Hematopoietic multipotent progenitor cell treated with erythropoietin and hydrocortisone succinate and interleukin-3 and kit ligand, for 15 days (in vitro differentiated cells): ENCODE measurements around the gene NLRP11.
"Not testable (repeated sequence)": the region's sequence is repeated elsewhere in the genome, so short reads cannot be mapped to it uniquely, and the experiment has no call there.

ENCODE experiments used
- DNase-seq: peaks from one replicate; pipeline ENCODE4 v3.0.0-alpha.2; 2015; ENCODE audit warnings: low spot score

Gene NLRP11

DNA sequence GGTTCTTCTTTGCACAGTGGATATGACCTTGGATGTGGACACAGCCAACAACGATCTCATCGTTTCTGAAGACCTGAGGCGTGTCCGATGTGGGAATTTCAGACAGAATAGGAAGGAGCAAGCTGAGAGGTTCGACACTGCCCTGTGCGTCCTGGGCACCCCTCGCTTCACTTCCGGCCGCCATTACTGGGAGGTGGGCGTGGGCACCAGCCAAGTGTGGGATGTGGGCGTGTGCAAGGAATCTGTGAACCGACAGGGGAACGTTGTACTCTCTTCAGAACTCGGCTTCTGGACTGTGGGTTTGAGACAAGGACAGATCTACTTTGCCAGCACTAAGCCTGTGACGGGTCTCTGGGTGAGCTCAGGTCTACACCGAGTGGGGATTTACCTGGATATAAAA lies 53.5 kb downstream of the NLRP11 start:
- no peak for DNase-seq

DNA sequence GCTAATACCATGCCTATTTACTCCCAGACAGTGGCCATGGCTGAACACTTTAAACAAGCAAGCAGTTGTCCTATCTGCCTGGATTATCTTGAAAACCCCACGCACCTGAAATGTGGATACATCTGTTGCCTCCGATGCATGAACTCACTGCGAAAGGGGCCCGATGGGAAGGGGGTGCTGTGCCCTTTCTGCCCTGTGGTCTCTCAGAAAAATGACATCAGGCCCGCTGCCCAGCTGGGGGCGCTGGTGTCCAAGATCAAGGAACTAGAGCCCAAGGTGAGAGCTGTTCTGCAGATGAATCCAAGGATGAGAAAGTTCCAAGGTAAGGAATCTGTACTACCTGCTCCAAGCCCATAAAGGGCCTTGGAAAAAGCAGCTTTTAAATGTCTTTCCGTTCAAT lies 54.3 kb downstream of the NLRP11 start:
- no peak for DNase-seq

DNA sequence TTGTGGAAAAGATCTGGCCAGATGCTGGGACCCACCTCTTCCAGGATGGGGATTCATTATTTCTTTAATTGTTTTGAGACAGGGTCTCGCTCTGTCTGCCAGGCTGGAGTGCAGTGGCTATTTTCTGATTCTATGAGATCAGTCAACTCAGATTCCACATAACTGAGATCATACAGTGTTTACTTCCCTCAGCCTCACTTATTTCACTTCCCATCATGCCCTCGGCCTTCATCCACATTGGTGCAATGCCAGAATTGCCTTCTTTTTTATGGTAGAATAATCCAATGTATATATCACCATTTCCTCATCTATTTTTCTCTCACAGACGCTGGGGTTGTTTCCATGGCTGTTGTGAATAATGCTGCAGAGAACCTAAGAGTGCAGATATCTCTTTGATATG lies 62.2 kb downstream of the NLRP11 start:
- DNase-seq, result not testable (repeated sequence)

DNA sequence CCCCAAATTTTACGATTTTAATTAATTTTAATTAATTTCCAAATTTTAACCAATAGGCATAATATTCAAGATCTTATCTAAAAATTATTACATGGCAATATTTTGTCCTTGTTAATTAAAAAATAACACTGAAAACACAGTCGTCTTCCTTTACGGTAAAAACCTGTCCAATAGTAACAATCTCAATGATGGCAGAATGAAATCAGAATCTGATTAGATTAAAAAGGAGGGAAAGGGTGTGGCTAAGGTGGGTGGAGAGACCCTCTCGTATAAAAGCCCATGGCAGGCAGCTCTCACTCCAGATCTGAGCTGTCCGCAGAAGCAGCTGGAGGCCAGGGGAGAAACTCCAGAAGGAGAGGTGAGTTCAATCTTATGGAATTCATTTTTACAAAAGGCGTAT lies 63.0 kb downstream of the NLRP11 start, which contains the start of gene RFPL4AL1:
TSS of gene RFPL4AL1 (plus strand) at position 301 of the 400 bp plus-strand sequence. CDS start 2,687 bp downstream, outside the sequence.
- not testable (repeated sequence) for DNase-seq

DNA sequence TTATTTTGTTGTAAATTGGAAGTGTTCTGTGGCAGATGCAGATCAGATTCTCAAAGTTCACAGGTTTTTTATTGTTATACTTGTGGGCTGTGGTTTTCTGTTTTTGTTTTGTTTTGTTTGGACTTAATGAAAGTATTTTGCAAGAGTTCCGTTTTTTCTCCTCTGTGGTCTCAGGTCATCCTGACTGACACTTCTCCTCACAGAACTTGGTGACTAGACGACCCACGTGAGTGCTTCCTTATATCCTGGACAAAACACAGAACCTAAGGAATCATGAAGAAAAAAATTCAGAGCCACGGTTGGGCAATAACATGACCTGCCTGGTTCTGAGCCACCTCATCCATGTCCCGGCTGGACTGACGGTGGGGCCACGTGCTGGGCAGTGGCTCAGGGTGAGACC lies 65.3 kb downstream of the NLRP11 start:
- no peak for DNase-seq

DNA sequence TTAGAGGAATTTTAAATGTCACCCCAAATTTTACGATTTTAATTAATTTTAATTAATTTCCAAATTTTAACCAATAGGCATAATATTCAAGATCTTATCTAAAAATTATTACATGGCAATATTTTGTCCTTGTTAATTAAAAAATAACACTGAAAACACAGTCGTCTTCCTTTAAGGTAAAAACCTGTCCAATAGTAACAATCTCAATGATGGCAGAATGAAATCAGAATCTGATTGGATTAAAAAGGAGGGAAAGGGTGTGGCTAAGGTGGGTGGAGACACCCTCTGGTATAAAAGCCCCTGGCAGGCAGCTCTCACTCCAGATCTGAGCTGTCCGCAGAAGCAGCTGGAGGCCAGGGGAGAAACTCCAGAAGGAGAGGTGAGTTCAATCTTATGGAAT lies 73.0 kb downstream of the NLRP11 start, which contains the start of gene RFPL4A:
TSS of gene RFPL4A (plus strand) at position 301 of the 400 bp plus-strand sequence. CDS start 2,704 bp downstream, outside the sequence.
- not testable (repeated sequence) for DNase-seq

DNA sequence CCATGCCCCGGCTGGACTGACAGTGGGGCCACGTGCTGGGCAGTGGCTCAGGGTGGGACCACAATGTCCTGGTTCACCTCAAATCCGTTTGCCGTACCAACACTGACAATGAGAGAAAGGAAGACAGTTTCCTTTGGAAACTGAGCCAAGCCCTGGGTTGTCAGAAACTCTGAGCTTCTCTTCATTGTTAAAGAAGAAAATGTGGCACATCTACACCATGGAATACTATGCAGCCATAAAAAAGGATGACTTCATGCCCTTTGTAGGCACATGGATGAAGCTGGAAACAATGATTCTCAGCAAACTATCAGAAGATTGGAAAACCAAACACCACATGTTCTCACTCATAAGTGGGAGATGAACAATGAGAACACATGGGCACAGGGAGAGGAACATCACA lies 75.0 kb downstream of the NLRP11 start:
- DNase-seq, result not testable (repeated sequence)

DNA sequence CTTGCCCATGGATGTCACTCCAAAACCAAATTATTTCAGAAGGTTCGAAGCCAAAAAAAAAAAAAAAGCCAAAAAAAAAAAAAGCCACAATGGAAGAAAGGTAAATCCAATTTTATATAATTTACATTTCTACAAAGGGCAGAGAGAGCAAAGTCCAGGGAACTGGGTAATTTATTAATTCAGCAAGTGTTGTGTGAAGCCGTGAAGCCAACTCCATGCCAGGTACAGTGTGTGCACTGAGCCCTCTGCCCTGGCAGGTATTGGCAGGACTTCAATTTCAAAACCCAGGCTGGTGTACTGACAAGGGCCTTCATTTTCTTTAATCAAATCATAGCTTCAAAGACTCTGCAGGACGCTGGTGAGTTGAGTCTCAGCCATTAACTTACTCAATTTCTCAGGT lies 78.4 kb downstream of the NLRP11 start:
- DNase-seq, result no peak

DNA sequence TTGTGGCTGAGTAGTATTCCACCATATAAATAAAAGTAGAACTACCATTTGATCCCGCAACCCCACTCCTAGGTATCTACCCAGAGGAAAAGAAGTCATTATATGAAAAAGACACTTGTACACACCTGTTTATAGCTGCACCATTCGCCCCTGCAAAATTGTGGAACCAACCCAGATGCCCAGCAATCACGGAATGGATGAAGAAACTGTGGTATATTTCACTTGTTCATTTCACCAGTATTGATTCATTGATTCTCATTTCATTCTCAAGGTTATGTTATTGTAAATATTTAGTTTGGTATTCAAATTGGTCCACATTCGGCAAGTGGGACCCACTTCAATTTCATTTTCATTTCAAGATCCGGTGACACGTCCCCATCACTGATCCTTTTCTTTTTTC lies 81.1 kb downstream of the NLRP11 start:
- DNase-seq, result no peak

DNA sequence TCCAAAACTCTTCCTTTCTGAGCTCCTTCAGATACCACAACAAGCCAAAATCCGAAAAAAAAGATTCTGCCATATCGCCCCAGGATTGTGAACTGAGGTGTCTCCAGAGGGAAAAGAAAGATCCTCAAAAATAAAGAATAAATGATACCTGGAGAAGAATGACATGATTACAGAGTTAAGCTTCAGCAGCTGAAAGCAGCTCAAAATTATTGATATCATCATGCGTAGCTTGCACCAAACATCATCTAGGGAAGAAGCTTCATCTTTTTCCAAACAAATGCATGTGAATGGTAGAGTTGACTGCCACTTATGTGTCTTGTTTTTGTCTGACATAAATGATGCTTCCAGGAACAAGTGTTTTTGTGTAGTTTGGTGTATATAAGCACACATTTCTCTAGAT lies 93.5 kb downstream of the NLRP11 start, which contains the start of gene NLRP9:
TSS of gene NLRP9 (minus strand) at position 101 of the 400 bp plus-strand sequence. CDS start at position 73, 28 bp downstream.
- DNase-seq, result no peak
